Hematopoietic multipotent progenitor cell treated with erythropoietin and hydrocortisone succinate and interleukin-3 and kit ligand, for 4 days (in vitro differentiated cells): ENCODE measurements around the gene TMEM192.
"Not testable (repeated sequence)": the region's sequence is repeated elsewhere in the genome, so short reads cannot be mapped to it uniquely, and the experiment has no call there.

Experiments used
- DNase-seq: peaks from one replicate; pipeline ENCODE4 v3.0.0-alpha.2; 2015

Gene TMEM192

DNA sequence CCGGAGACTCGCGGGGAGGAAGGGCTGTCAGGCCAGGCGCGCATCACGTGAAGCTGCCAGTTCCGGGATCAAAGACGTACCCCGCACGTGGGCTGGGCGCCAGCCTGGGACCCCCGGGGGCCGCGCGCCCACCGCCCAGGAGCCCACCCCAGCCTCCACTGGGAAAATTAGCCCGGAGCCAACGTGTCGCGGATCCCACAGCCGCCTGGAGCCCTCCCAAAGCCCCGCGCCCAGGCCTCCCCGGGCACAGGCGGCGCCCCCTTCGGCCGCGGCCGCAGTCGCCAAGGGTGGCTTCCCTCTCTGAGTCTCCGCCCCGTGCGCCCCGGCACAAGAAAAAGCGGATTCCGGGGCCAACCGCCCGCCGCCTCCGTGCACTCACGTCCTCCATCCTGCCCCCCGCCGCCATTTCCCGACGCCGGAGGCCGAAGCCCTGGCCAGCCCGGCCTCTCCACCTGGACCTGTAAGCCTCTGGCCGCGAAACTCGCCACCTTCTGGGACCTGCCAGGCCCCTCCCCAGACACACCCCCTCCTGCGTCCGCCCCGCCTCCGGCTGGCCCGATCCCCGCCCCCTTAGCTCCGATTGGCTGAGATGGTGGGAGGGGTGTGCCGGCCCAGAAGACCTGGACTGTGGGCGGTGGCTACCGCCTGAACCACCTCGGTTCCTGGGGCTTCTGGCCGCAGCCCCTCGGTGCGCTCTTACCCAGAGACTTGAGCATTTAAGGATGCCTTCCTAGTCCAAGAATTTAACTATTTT is at the start of gene TMEM192:
Gene TMEM192, minus strand, starts transcription at position 493 of the 754 bp plus-strand sequence. Its CDS starts 87 bp downstream, at position 406.
- DNase-seq = peak; percentile 96

DNA sequence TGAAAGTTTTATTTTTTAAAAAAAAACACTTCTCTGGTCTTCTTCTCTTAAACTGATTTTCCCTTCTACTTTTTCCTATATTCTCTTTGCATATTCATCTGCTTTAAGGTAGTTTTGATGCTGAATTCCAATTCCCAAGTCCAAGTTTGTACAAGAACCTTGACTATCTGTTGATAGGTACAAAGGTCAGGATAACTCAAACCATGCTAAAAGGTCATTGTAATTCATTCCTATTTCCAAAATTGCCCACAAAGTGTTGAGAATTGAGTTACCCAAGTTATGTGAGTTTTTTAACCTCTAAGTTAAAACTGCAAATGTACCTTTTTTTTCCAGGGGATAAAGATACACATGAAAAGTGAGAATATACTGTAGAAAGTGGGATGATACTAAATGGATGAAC is 46.1 kb upstream of the TMEM192 start:
- no peak for DNase-seq

DNA sequence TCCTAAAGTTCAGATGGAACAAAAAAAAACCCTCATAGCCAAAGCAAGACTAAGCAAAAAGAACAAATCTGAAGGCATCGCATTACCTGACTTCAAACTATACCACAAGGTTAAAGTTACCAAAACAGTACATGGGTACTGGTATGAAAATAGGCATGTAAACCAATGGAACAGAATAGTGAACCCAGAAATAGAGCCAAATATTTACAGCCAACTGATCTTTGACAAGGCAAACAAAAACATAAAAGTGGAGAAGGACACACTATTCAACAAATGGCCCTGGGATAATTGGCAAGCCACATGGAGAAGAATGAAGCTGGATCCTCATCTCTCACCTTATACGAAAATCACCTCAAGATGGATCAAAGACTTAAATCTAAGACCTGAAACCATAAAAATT is 44.2 kb upstream of the TMEM192 start:
- DNase-seq = no peak

DNA sequence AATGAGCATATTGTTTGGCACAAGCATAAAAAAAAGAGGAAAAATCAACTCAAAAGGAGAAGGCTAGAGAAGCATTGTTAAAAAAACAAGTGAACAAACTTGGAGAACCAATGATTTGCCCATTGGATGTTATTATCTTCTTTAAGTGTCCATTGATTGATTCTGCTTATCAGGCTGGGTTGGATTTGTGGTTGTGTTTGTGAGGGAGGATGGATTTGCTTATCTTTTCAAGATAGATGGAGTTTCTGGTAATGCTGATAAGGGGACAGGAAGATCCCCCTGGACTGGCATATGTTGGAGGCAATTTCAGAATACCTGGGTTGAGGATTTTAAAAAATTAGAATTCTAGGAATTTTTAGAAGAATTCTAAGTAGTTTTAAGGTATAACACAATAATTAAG is 41.8 kb upstream of the TMEM192 start:
- no peak for DNase-seq

DNA sequence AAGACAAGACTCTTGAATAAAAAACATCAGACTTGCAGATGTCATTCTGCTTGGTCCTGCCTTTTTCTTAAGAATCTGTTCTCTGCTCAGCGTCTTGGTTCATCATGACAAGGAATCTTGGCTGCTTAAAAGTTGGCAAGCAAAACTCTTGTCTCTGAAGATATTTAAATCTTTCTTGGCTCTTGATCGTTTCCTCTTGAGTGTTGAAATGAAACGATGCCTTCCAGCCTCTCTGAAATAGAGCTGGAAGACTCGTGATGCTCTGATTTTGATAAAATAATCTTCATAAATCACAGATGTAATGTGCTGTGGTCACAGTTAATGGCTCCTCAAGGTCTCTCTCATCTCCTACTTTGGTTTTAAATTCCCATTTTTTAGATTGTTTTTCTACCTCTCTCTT is 39.9 kb upstream of the TMEM192 start:
- no peak for DNase-seq

DNA sequence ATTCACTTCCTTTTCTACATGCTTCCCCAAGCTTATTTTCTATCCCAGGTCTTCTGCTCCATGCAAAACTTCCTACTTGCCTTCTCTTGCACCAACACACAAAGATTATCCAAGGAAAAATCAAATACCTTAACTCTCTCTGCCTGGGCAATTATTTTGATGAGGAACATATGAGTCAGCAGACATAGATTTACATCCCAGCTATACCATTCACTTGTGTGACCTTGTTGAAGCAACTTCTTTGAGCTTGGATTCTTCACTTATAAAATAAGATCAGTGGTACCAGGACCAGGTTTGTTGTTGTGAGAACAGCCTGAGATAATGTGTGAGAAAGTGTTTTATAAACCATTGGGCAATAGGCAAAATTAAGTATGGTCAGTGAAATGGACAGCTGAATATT is 39.1 kb upstream of the TMEM192 start:
- no peak for DNase-seq

DNA sequence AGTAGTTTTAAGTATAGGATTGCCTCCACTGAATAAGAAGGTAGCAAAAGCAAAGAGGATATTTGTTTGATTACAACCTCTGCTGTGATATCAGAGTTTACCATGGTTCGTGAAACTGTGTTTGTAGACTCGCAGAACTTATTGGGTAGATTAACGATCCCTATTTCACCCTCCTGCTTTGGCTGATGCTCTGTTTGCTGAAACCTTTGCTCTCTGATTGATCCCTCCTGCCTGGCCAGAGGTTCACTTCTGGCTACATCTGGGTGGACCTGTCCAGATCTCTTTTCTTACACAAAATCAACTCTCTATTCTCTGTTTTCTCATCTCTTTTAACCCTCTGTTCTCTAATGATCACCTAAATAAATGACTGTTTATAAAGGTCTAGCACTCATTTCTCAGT is 37.9 kb upstream of the TMEM192 start:
- no peak for DNase-seq

DNA sequence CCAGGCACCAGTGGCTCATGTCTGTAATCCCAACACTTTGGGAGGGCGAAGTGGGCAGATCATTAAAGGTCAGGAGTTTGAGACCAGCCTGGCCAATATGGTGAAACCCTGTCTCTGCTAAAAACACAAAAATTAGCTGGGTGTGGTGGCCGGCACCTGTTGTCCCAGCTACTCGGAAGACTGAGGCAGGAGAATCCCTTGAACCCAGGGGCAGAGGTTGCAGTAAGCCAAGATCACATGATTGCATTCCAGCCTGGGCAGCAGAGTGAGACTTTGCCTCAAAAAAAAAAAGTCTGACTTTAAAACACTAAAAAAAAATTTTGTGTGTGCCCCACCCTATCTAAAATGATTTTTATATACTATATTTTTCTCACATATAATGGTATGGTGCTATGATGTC is 26.2 kb upstream of the TMEM192 start:
- no peak for DNase-seq

DNA sequence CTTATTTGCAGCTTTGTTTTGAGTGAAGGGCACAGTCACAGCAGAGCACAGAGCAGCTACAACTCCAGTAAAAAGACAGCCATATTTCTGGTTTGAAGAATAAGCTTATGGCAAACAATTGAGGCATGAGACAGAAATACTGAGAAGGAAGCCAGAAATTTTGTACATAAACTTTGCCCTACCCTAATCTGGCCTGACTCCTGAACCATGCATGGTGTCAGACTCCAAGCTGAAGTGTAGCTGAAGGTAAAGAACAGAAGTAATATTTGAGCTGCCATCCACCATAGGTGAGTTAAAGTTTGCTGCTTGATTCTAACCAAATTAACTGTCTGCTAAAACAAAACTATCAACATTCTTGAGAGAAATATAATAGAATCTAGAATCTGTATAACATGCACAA is 24.5 kb upstream of the TMEM192 start:
- no peak for DNase-seq

DNA sequence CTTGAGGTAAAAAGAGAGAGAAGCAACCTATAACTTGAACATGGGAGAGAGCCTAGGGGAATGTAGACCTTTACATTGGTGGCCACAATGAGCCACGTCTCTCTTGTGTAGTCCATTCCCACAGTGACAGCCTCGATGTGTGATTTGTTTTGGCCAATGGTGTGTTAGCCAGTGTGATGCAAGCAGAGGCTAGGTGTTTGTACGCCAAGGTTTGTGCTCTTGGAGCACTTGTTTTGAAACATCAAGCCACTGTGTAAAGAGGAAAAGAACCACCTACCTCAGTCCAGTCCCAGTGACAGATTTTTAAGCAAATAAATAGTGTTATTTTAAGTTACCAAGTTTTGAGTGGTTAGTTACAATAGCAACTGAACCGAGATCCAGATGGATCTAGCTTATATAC is 23.9 kb upstream of the TMEM192 start:
- DNase-seq = no peak

DNA sequence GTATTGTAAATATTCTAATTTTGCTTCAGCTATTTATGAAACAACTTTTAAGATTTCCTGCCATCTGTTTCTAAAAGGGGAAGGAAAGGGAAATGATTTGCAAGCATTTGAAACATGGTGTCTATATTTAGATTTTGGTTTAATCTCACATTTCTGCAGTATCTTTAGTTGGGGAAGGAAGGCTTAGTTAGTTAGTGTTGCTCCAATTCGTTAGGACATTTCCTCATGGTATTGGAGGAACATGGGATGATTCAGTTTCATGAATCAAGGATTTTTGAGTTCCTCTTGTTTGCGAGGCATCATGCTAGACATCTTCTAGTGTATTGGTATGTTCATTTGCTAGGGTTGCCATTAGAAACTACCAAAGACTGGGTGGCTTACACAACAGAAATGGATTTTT is 20.5 kb upstream of the TMEM192 start:
- DNase-seq = peak; percentile 49

DNA sequence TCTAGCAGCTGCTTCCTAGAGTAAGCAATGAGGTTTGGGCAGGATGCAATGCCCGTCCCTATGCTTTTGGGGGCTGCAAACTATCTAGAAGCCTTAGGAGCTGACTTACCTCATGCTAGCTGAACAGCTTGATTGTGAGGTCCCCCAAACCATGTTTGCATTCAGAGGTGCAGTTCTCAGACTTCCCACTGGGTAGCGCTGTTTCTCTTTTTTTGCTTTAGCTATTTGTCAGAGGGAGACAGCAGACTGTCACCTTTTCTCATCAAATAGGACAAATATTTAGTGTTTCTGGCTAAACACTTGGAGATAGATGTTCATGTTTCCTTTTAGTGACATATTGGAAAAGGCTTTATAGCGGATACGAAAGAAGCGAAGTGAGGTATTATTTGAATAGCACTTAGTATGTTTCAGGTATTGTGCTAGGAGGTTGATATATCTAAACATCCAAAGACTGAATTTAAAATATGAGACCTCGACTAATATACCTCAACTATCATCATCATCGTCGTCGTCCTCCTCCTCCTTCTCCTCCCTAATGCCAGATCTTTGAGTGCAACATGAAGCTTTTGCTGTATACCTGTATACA is 18.7 kb upstream of the TMEM192 start:
- peak; percentile 85 for DNase-seq

DNA sequence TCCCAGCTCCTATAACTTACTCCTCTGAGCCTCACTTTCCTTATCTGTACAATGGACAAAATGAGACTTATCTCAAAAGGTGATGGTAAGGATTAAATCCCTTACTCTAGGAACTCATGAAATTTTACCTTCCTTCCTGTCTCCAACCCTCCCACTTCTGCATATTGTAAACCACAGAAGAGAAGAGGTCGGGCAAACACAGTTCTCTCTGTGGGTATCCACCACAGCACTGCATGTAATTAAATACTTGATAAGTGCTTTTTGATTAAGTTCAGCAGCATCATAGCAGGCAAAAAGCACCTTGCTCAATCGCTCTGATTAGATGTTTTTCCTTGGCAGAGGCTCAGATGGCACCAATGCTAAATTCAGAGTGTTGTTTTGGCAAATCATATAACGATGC is 17.3 kb upstream of the TMEM192 start:
- DNase-seq = peak; percentile 38

DNA sequence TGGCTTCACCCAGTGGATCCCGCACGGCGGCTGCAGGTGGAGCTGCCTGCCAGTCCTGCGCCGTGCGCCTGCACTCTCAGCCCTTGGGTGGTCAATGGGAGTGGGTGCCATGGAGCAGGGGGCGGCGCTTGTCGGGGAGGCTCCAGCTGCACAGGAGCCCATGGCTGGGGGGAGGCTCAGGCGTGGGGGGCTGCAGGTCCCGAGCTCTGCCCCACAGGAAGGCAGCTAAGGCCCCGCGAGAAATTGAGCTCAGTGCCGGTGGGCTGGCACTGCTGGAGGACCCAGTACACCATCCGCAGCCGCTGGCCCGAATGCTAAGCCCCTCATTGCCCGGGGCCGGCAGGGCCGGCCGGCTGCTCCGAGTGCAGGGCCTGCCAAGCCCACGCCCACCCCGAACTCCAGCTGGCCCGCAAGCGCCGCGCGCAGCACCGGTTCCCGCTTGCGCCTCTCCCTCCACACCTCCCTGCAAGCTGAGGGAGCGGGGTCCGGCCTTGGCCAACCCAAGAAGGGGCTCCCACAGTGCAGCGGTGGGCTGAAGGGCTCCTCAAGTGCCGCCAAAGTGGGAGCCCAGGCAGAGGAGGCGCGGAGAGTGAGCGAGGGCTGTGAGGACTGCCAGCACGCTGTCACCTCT is 13.3 kb upstream of the TMEM192 start:
- DNase-seq = not testable (repeated sequence)

DNA sequence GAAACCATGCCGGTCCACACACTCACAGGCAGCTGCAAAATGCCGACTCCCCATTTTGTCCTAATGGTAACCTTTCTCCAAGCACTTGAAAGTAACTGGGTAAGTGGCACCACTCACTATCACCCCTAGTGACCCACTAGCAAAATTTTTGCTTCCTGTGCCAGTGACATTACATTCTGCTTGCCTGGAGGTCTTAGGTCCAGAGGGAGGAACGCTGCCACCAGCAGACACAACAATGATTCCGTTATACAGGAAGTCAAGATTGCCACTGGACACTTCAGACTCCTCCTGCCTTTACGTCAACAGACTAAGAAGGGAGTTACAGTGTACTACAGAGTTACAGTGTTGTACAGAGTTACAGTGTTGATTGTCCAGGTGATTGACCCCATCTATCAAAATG is 11.8 kb upstream of the TMEM192 start:
- peak; percentile 20 for DNase-seq

DNA sequence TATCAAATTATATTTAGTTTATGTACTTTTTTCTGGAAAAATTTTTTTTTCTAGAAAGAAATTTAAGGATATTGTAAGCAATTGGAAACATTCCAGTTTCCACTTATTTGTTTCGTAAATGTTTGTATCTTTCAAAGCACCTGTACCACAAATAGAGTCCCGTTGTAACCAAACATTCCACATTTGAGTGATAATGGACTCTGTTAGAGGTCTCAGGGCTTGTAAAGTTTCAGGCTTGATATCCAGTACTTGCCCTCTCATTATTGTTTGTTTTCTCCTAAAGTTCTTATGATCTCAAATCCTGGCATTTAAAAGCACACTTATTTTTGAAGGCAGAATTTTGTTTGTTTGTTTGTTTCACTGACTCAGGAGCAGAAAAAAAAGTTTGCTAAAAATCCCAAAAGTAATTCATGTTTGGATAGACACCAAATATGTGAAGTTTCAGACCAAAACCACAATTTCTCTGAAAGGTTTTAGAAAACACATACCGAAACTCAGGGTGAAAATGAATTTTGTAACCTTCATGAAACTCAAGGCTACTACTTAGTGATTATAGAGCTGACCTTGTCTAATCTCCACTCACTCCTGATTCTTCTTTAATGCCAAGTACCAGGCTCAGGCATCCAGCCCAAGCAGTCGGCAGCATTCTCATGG is 5.7 kb upstream of the TMEM192 start:
- no peak for DNase-seq

DNA sequence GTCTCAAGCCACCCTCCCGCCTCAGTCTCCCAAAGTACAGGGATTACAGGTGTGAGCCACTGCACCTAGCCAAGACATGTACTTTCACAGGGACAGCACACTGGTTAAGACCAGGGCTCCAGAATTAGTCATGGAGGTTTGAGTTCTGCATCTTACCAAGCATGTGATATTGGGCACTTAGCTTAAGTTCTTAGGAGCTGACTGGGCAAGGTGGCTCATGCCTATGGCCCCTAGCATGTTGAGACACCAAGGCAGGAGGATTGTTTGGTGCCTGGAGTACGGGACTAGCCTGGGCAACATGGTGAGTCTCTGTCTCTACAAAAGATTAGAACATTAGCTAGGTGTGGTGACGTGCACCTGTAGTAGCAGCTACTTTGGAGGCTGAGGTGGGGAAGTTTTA is 2.6 kb upstream of the TMEM192 start:
- no peak for DNase-seq

DNA sequence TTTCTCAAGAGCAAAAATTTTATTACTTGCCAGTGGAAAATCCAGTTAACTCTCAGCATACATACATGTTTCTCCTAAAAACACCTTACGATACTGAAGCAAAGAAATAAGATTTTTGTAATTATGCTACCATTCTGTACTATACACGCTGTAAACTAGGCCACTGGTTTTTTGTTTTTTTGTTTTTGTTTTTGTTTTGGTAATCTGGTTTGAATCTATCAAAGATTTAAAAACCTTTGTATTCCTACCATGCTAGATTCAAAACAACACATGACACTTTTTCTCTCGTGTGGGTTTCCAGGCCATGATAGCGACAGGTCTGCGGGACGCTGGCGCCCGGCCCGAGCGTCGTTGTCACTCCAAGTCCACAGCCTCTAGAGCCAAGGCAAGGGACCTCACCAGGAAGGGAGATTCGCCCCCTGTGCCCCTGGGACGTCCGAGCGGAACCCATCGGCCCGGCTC is 723 bp downstream of the TMEM192 start:
- DNase-seq = no peak

DNA sequence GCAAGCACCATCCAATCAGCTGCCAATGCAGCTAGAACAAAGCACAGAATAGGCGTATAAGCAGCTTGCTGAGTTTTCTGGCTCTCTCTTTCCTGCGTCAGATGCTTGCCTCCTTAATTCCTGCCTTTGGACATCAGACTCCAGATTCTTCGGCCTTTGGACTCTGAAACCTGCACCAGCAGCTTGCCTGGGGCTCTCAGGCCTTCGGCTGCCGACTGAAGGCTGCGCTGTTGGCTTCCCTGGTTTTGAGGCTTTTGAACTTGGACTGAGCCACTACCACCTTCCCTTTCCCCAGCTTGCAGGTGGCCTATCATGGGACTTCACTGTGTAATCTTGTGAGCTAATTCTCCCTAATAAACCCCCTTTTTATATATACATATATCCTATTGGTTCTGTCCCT is 6.1 kb downstream of the TMEM192 start:
- no peak for DNase-seq

DNA sequence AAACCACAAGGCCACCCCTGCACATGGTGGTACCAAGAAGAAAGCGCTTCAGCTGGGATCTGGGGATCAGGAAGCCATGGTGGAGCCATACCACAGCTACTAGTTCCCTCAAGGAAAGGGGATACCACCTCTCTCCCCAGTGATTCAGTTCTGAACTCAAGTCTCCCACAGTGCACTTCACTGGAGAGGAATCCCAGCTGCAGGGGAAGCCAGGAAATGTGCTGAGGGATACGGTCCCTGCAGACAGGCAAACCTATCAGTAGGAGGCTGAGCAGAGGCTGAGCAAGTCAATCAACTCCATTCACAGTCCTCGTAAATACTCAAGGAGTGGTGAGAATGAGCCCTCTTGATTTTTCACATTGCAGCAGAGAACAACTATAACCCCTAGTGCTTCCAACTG is 11.0 kb downstream of the TMEM192 start:
- no peak for DNase-seq

DNA sequence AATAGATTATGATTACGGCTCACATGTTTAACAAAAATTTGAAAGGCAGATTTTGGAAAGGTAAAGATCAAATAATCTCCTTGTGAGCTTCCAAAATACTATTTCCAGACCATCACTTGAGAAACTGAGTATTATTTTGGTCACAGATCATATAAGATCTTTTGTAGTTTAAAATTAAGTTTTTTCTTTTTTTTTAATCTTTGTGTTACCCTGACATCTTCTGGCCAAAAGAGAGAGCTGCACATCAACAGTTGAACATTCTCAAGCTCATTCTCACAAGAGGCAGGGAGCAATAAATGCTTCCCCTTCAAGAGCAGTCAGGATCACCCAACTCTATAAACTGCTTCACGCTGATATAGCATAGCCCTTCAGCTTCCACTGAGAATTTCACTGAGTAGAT is 15.9 kb downstream of the TMEM192 start:
- peak; percentile 61 for DNase-seq

DNA sequence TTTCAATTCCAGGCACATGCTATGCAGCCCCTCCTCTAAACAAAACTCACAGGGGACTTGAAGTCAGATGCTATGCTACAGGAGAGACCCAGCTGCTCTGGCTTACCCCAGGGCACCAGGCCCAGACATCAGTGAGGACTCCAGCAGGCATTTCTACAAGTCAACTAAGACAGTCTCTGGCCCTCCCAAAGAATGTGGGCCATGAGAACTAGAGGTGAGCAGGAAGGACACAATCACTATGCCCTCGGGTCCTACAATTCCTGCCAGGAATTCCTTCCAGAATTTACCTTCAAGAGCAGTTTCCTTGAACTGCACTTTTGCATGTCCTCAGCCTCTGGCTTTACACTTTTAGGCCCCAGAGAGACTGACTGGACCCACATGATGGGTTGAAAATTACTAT is 17.4 kb downstream of the TMEM192 start:
- no peak for DNase-seq

DNA sequence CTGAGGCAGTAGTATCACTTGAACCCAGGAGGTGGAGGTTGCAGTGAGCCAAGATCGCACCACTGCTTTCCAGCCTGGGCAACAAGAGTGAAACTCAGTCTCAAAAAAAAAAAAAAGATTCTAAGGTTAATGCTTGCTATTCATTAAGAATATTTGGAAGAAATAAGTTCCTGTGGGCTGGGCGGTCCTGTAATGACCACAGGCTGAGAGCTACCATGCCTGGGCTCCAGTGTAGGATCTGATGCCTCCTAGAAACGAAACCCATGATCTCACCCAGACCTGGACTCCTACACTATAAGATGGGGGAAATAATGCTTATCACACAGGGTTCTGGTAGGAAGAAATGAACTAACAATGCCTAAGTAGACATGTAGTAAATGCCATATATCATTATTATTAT is 17.8 kb downstream of the TMEM192 start:
- DNase-seq = no peak

DNA sequence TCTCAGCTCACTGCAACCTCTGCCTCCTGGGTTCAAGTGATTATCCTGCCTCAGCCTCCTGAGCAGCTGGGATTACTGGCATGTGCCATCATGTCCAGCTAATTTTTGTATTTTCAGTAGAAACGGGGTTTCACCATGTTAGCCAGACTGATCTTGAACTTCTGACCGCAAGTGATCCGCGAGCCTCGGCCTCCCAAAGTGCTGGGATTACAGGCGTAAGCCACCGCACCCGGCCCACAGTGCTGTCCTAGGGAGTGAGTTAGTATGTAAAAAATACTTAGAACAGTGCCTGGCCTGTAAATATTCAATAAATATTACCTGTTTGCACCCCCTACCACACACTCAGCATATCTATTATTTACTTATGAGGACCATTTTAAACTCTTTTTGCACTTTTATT is 20.5 kb downstream of the TMEM192 start:
- not testable (repeated sequence) for DNase-seq
